Mammary epithelial cell (primary cell): ENCODE results near the gene RBM20.

Source experiments
- CTCF ChIP-seq, 2 donors: IDR thresholded peaks in 1 of 2; conservative IDR thresholded peaks in 1 of 2; 2 replicates each; pipeline ENCODE4 v1.5.1; 2011 to 2012; ENCODE audit warnings: inconsistent platforms in 2 of 2, low read length in 2 of 2, mild to moderate bottlenecking in 2 of 2, control low read depth in 1 of 2, low read depth in 1 of 2; ENCODE audit not compliant: insufficient read depth in 1 of 2; ENCODE audit errors: extremely low read depth in 1 of 2
- EZH2 ChIP-seq: IDR thresholded peaks from 2 replicates; pipeline ENCODE4 v1.6.1; 2012; ENCODE audit warnings: low read length, inconsistent platforms, borderline replicate concordance

GRCh38 chr10:110764378-110764777, 120.2 kb downstream of the RBM20 start:
- TF ChIP-seq CTCF (conservative IDR thresholded peaks at IDR 0.05 in 1 of 2, IDR thresholded peaks at IDR 0.05 in 1 of 2; ENCODE audit: extremely low read depth in 1 of 2, insufficient read depth in 1 of 2, low read depth in 1 of 2, low read length in 2 of 2) (no peak), EZH2 (no peak)
